ENCODE data around the gene KCTD5.

The KCTD5 gene

DNA sequence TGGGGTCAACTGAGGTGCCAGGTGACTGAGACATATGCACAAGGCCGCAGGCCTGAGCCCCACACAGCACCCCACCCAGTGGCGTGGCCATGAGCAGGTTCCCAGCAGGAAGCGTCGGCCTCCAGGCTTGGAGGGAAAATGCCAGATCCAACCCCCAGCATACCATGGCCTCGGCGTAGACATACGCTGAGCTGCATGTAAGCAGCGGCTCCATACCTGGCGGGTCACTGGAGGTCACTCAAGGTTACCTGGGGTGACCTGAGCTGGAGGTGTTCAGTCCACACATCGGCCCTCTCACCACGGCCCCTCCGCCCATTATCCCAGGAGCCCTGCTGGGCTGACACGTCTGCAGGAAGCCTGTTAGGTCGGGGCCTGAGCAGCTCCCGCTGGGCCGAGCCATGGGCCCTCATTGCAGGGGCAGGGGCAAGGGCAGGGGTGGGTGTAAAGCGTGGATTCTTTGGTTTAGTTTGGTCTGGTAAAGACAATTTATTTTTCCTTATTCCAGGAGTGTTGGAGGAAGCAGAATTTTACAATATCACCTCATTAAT is 15.2 kb downstream of the KCTD5 start:
- DNase-seq (ENCODE audit: low spot score) = no peak

DNA sequence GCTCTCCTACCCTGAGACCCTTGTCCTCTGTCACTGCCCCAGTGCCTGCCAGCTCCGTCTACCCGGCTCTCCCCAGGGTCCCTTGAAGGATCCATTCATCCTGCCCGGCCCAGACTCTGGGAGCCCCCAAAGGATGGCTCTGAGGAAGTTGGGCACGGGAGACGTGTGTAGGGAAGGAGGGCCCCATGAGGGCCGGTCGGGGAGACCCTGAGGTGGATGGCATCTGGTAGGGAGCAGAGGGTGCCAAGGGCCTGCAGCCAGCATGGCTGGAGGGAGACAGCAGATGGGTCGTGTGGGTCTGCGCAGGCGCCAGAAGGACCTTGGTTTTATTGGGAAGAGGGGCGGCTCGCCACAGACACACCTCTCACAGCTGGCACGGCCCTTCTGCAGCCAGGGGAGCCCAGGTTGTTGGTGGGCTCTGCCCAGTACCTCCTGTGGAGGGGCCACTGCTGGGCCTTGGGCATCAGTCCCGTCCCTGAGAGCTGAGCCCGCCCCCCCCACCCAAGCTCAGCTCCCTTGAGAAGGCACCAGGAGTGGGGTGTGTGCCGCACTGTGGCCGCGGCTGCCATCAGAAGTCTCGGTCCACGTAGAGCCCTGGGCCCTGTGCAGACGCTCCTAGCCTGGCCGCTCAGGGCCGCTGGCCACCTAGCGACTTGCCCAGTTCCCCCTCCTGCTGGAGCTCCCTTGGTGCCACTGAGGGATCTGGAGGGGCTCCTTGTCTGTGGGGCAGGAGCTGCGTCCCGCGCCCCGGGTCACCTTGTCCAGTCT is 16.0 kb downstream of the KCTD5 start:
- no peak for DNase-seq (ENCODE audit: low spot score)

DNA sequence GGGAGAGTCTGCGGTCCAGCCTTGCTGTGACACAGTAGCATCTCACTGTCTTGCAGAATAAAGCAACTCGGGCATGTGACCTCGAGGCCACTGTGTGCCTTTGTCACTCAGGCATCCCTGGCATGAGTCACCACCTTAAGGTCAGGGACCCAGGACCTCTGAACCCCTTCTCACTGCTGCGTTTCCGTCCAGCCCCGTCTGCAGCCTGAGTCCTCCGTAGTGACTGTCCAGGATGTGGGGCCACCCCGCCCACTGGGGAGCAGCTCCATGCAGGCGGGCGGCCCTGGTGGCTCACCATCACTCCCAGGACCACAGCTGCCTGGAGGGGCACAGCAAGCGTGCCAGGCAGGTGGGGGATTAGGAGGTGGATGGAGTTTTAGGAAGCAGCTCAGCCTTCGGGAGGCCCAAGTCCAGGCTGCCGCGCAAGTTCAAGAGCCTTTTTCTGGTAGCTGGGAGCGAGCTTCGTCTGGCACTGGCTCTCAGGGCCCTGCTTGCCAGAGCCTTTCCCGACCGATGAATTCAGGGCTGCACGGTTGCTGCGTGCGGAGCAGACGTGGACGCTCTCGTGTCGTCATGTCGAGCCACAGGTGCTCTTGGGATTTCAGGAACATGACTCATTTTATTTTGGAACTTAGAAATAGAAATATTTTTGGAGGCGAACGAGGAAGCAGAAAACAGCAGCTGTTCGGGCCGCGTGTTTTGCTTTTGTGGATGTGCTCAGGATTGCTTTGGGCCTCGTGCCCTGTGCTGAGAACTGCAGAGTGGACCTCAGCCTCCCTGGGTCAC is 16.8 kb downstream of the KCTD5 start:
- DNase-seq (ENCODE audit: low spot score) = no peak

DNA sequence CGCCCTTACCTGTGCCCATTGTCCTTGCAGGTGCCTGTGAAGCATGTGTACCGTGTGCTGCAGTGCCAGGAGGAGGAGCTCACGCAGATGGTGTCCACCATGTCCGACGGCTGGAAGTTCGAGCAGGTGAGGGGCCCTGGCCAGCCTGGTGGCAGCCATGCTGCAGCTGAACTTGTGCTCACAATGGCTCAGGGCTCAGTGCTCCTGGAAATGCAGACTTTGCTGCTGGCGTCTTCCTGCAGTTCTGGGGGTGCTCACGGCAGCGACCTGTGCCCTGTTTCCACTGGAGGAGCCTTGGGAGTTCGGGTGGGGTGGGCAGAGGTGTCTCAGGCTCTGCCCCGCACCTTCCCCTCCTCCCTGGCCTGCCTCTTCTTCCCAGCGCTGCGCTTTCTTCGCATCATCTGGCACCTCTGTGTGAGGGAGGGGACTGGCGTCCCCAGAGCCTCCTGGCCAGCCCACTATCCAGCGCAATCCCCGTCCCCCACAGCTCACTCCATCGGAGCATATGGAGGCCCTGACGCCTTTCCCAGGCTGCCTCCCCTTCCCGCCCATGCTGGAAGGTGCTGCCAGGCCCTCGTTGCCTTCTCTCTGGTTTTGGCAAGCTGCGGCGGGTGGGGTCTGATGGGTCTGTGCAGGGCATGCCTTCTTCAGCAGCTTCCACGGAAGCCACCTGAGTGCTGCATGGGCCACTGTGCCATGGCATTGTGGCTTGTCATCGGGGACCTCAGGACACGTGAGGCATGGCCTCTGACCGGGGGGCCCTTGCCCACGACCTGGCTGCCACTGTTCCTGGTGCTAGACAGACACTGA is 17.7 kb downstream of the KCTD5 start:
- no peak for DNase-seq (ENCODE audit: low spot score)

DNA sequence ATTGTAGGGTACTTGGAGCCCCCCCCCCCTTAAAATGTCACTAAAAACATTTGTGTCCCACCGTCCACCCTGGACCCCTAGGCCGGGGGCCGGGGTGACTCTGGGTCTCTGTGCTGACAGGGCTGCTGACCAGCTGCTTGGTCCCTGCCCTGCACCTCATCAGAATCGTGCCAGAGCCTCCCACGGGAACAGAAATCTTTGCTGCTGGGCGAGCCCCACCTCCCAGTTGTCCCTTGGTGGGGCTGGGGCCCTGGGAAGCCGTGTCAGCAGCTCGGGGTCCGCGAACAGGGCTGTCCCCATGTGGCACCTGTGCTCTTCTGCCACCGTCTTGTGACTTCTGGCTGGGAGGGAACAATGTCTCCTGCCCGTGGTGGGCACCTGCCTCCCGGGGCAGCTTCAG is 18.5 kb downstream of the KCTD5 start:
- no peak for DNase-seq (ENCODE audit: low spot score)

DNA sequence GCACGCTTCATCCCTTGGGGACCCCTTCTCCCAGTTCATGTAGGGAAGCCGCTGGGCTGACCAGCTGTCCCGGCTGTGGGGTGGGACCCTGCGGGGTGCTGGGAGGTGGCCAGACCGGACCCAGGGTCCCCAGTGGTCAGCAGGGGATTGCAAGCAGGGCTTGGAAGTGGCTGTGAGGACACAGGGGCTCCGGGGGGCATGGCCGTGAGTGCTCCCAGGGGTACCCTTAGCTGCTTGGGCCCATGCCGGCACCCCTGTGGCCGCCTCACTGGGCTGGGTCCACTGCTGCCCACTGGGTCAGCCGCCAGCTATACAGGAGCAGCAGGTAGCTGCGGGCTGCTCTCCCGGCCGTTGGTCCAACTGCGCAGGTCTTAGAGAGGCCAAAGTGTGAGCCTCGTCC is 18.9 kb downstream of the KCTD5 start:
- DNase-seq (ENCODE audit: low spot score) = no peak

DNA sequence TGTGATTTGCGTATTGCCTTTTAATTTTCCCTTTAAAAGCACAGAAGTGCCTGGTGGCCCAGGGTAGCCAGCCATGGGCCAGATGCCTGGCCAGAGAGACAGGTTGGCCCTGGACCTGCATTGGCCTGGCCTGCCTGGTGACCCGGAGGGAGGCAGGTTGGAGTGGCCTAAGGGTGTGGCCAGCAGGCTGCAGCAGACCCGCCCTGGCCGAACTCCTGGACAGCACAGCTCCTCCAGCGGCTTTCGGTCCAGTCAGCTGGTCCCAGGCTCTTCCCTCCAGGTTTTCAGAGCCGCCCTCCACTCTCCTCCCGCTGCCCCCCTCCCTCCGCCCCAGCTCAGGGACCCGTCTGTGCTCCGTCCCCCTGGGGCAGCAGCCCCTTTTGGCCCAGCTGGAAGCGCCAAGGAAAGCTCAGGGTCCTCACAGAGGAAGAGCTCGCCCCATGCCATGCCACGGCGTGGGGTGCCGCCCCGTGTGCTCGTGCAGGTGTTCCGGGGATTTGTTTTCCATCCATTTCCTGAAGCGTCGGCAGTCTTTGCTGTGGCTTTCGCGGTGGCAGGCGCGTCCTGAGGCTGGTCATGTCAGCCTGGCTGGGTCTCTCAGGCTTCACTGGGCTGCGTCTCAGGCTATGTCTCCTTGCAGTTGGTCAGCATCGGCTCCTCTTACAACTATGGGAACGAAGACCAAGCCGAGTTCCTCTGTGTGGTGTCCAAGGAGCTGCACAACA is 19.6 kb downstream of the KCTD5 start:
- DNase-seq (ENCODE audit: low spot score) = no peak

DNA sequence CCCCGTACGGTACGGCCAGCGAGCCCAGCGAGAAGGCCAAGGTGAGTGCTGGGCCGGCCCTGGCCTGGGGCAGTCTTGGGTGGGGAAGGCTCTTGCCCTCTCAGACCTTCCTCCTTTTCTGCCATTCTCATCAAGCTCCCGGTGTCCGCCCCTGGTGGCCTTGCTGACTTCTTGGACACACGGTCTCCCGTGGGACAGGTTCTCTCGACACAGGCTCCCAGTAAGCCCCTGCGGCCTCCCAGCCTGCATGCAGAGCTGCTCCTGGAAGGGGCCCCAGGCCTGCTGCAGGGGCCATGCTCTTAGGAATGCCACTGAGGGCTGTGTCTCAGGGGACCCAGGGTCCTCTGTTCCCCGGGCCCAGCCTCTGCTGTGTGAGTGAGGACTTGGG is 20.1 kb downstream of the KCTD5 start:
- DNase-seq (ENCODE audit: low spot score) = no peak

DNA sequence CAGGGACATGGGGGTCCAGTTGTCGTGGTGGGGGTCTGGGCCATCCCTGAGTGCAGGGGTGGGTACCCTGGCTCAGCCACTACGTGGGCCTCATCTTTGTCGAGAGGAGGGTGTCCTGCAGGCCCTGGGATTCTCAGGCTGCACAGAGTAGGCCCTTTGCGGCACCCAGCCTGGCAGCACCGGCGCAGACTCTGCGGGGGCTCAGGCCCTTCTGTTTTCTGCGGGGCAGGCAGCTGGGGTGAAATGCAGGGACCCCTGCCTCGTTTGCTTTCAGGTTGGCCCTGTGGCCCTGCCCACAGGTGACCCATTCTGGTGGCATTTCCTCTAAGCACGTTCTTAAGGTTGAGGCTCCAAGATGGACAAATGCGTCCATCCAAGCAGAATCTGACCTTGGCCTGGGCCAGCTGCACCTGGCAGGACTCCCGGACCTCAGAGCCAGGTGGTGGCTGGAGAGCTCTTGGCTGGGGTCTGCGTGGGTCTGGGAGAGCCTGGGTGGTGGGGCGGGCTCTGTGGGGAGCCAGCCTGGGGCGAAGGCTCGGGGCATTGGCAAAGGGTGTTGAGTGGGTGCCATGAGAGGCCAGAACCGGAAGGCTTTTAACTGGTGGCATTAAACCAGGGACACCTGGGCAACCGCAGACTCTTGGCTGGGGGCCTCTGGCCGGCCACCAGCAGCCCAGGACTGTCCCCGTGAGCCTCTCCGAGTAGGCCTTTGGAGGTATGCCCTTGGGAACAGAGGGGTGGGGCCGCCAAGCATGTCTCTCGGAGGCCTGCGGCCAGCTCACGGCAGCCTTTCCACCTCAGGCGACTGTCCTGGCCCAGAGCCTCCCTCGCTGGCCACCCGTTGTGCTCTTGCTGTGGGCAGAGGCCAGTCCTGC is 20.8 kb downstream of the KCTD5 start:
- DNase-seq (ENCODE audit: low spot score) = no peak

DNA sequence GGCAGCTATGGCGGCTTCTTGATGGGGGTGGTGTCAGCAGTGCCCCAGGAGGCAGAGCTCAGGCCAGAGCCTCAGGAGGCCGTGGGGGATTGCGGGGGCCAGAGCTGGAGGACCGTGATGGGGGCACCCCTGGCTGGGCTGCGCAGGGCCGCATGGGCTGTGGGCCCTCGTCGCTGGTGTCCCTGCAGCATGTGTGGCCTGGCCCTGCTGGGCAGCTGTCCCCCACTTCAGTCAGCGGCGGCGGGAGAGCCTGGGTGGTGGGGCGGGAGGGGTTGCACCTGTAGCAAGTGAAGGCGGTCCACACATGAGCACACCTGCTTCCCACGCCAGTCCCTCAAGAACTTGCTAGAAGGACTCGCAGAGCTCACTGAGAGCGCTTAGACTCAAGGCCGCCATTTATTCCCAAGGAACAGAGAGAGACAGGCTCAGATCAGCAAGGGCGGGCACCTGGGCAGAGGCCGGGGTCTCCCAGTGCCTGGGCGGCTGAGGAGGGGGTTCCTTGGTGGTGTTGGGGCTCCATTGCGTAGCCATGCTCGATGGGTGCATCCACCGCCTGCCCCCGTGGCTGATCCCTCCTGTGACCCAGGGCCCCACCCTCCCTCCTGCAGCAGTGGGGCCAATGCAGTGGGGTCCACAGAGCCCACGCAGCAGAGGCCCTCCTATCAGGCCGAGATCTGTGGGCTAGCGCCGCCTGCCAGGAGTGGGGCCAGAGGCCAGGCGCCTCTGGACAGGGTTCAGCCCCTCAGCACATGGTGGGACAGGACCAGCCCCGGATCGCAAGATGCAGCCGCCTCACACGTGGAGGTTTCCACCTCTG is 22.1 kb downstream of the KCTD5 start:
- DNase-seq (ENCODE audit: low spot score) = no peak

DNA sequence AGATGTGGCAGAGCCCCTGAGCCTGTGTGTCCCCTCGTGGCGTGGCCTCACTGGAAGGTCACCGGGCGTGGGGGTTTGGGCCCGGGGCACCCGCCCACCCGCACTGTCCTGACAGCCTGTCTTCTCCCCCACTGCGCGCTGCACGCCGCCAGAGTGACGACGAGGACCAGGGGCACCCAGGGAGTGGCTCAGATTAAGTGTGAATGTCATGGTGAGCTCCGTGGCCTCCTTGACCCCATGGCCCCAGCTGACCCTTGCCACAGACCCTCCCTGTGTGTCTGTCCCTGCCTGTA is 22.6 kb downstream of the KCTD5 start:
- DNase-seq (ENCODE audit: low spot score) = no peak

DNA sequence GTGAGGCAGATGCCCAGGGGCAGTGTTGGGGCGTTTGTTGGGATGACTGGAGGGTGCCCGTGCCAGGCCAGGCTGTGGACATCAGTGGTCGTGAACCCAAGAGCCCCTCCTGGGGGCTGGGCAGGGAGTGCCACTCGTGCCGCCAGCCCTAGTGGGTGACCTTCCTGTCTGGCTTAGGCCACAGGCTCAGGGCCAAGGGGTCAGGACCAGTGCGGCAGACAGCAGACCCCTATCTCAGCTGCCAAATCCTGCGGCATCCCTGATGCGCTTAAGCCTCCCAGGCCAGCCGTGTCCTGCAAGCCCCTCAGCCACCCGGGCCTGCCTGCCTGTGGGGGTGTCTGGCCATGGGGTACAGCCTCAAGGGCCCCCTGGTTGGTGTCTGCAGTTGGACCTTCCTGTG is 23.0 kb downstream of the KCTD5 start:
- DNase-seq (ENCODE audit: low spot score) = no peak

DNA sequence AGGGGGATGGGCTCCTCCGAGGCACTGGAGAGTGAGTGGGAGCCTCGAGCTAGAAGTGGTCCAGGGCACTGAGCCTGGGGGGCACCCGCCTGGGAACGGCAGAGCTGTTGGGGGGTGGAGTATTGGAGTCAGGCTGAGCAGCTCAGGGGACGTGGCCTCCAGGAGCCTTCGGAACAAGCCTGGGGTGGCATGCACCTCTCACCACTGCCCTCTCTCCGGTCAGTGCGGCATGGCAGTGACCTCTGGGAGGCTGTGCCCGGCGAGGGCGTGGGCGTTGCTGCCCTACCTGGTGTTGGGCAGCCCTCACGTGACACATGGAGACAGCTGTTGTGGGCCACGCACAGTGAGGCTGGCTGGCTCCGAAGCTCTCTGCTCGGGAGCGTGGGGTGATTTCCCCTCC is 23.8 kb downstream of the KCTD5 start:
- DNase-seq (ENCODE audit: low spot score) = no peak

DNA sequence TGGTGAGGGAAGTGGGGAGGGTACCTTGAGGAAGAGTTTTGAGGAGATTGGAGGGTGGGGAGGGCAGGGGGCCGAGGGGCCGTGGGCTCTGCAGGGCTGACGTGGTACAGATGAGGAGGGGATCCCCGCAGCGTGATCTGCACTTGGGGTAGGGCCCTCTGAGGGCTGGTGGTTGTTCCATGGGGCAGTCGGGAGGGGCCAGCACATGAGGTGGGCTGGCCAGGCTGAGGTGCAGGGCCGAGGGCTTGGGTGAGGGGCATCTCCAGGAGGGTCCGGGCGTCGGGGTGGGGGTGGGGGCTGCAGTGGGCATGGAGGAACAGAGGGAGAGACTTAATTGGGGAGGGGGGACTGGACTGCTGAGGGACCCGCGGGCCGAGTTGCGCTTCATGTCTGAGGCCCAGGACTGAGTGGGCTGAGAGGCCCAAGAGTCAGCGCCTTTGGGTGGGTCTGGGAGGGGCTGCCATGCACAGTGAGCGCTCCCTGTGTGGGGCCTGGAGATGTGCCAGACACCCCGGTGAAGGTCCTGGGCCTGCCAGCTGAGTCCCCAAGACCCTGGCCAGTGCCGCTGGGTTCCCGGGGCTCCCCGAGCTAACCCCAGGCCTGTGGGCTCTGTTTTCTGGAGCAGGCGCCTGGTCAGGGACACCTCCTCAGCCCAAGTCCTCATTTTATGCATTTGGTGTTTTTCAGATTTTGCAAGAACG is 24.4 kb downstream of the KCTD5 start:
- DNase-seq (ENCODE audit: low spot score) = no peak

DNA sequence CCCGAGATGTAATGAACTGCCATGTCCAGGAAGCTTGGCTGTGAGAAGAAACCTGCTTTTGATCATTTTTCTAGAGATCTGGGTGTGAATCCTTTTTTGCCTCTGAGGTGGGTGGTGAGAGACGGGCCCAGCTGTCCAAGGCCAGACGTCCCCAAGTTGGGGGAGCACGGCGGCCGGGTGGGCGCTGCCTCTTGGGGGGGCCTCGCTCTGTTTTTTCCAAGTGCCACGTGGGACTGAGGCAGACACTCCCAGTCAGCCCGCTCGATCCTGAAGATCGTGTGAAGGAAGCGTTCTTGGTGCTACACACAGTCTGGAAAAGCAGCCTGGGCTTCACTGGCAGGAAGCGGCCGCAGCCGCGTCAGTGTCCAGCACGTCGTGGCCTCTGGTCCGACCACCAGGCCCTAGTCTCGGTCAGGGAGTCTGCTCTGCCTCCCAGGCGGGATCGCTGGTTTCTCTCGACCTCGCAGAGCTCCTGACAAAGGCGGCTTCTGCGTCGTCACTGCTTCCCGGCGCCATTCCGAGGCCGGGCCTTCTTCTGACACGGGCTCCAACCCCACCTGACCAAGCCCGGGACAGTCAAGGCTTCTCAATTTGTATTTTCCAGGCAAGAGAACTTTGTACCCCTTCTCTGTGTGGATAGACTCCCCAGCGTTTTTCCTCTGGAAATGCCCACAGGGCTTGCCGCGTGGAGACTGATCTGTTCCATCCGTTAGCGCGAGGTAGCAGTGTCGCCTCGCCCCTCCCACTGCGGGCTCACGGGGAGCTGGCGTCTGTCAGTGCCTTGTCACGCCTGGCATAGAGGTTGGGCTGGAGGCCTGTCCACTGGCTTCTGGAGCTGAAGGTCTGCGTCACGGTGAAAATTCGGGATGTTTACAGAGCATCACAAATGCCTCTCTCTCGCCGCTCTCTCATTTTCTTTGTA is 25.3 kb downstream of the KCTD5 start:
- DNase-seq (ENCODE audit: low spot score) = no peak

DNA sequence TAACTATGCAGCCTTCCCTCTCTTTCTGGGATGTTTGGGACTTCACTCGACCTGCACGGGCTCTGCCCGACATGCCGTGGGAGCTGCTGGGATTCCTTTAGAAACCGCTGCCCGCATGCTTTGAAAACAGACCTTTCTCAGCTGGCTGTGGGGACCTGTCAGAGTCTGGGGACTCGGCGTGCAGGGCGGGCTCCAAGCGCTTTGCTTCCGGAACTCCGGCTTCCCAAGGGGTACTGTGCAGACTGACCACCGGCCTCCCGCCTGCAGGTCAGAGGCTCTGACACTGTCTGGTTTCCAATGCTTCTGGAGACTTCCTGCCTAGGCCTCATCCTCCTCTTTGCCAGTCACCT is 25.9 kb downstream of the KCTD5 start:
- no peak for DNase-seq (ENCODE audit: low spot score)

DNA sequence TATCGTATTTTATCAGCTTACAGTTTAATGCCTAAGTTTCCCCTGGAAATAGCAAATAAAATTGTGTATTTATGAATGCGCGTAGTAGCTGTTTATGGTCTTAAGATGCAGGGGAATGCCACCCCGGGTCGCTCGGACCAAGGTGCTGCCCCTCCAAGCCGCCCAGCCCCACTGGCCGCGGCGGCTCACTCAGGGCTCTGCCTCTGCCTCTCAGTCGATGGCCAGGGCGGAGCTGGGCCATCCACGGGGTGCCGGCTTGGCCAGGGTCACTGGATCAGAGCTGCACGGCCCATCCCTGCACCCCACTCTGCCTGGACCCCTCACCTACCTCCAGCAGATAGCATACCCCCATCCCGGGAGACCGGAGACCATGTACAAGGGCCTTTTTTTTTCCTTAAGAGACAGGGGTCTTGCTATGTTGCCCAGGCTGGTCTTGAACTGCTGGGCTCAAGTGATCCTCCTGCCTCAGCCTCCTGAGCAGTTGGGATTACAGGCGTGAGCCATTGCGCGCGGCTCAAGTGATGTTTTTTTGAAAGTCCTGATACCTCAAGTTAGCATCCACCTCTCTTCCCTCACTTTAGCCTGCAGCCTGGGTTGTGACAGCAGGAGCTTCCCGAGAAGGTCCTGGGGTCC is 26.7 kb downstream of the KCTD5 start:
- DNase-seq (ENCODE audit: low spot score) = no peak

DNA sequence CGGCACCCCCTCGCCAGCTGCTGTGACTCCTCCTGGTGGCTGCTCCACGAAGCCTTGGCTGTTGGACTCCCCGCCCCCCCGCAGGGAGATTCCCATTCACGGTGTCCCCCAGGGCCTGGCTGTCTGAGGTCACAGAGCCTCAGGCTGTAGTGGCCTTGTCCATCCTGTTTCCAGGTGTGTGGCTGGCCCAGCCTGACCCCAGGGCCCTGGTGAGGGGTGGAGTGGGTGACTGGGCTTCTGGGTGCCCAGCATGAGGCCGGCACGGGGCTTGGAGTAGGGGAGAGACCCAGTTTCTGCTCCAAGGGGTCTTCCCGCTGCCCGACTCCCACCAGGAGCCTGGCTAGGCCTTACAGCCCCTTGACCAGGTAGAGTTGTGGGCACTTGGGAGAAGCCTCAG is 27.3 kb downstream of the KCTD5 start:
- DNase-seq (ENCODE audit: low spot score) = no peak
